Measurements from ENCODE around the gene NPIPB5.
"Not testable (repeated sequence)": the region's sequence is repeated elsewhere in the genome, so short reads cannot be mapped to it uniquely, and the experiment has no call there.

Gene NPIPB5

GRCh38 chr16:22510591-22510990 is at the start of gene NPIPB5:
Gene NPIPB5, plus strand, starts transcription at chr16:22510891. Its CDS starts 2,911 bp downstream, at chr16:22513802.
- H3K27ac ChIP-seq, result not testable (repeated sequence)

GRCh38 chr16:22468846-22469245 is 41.8 kb upstream of the NPIPB5 start:
- not testable (repeated sequence) for H3K27ac ChIP-seq

GRCh38 chr16:22537996-22538395 is 27.3 kb downstream of the NPIPB5 start:
- H3K27ac ChIP-seq, result not testable (repeated sequence)

GRCh38 chr16:22544809-22545208 is 34.1 kb downstream of the NPIPB5 start:
- not testable (repeated sequence) for H3K27ac ChIP-seq

DNA sequence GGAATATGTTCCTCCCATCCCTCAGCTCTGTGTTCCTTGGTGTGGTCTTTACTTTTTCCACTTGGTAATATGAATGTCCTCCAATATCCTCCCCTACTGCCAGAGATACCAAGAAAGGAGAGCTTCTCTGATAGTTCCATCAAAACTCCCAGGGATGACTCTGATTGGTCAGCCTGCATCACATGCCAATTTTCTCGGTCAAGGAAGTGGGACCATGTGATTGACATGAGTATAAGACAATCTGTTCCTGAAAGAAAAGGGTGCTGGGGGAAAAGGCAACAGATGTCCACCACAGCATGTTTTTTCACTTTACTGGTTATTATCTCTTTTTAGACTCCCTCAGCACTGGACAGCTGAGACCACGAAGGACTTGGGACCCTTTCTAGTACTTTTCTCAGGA is 35.9 kb downstream of the NPIPB5 start:
- H3K27ac ChIP-seq, result not testable (repeated sequence)

GRCh38 chr16:22547170-22547765 is 36.6 kb downstream of the NPIPB5 start:
- not testable (repeated sequence) for H3K27ac ChIP-seq

DNA sequence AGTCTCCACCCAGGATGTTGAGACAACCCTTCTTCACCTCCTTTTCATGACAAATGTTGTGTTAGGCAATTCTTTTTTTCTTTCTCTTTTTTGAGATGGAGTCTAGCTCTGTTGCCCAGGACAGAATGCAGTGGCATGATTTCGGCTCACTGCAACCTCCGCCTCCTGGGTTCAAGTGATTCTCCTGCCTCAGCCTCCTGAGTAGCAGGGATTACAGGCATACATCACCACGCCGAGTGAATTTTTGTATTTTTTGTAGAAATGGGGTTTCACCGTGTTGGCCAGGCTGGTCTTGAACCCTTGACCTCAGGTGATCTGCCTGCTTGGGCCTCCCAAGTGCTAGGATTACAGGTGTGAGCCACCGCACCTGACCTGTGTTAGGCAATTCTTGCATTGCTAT is 39.2 kb downstream of the NPIPB5 start:
- H3K27ac ChIP-seq, result not testable (repeated sequence)

- H3K27ac ChIP-seq, result not testable (repeated sequence)
Measured at GRCh38 chr16:22551143-22551542, 40.5 kb downstream of the NPIPB5 start.

DNA sequence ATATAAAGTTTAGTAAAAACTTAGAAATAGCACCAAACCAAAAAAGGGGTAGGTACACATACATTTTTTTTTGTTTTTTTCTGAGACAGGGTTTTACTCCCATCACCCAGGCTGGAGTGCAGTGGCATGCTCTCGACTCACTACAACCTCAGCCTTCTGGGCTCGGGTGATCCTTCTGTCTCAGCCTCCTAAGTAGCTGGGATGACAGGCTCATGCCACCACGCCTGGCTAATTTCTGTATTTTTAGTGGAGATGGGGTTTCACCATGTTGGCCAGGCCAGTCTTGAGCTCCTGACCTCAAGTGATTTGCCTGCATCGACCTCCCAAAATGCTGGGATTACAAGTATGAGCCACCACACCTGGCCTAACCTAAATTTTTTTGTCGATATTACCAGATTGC is 41.0 kb downstream of the NPIPB5 start:
- H3K27ac ChIP-seq, result not testable (repeated sequence)

- not testable (repeated sequence) for H3K27ac ChIP-seq
Measured at GRCh38 chr16:22556759-22557158, 46.1 kb downstream of the NPIPB5 start.

All from C4-2B (cell line).